Measurements from ENCODE around the gene NRF1. TPM values are rescaled to one million over a fixed set of nuclear protein-coding genes. Genes with fewer than 3 reads are reported as not detected.

NRF1 gene
- total RNA-seq, 1 experiment from 2014 or later, result 25.9 TPM

- Histone ChIP-seq H3K27ac (ENCODE audit: low read depth, low read length) (no peak overlapping the region), H3K9me3 (ENCODE audit: control insufficient read depth in 1 of 2, insufficient read depth in 1 of 2, low read depth in 1 of 2, low read length in 2 of 2) (no peaks in the 10 kb centered on the region), H3K4me3 (replicated peaks in 1 of 2; ENCODE audit: low read depth in 1 of 2, low read length in 2 of 2) (no peak overlapping the region), H3K4me1 (ENCODE audit: control insufficient read depth in 1 of 2, insufficient read depth in 2 of 2, low read length in 2 of 2) (no peaks in the 10 kb centered on the region), H3K27me3 (ENCODE audit: insufficient read depth, low read length) (no peaks in the 10 kb centered on the region), H3K4me2 (ENCODE audit: low read length) (no peak overlapping the region), H2AFZ (ENCODE audit: low read depth, low read length, poor library complexity, severe bottlenecking) (no peak overlapping the region), H3K36me3 (ENCODE audit: control insufficient read depth in 1 of 2, insufficient read depth in 2 of 2, low read length in 2 of 2) (no peaks in the 10 kb centered on the region; a peak in 1 of 4 replicates), H4K20me1 (ENCODE audit: insufficient read depth) (no peaks in the 10 kb centered on the region), H3K9me2 (ENCODE audit: insufficient read depth) (no peaks in the 10 kb centered on the region), H3K9ac (ENCODE audit: low read length) (no peak overlapping the region), H3K79me2 (ENCODE audit: insufficient read depth, low read length) (no peaks in the 10 kb centered on the region)
- no peak for DNase-seq (ENCODE audit: low read depth, low spot score)
- intact Hi-C loops (cut with micrococcal nuclease), result no loop called here
- CTCF ChIA-PET, result no interaction called here
- ATAC-seq, result no peak
- BruUV-seq (replicated peaks), result no TSS peak
- no peak for TF ChIP-seq CBX3 (IDR thresholded peaks at IDR 0.05; ENCODE audit: low read depth)
- no peak for TF ChIP-seq TCF7L2 (IDR thresholded peaks at IDR 0.05; ENCODE audit: borderline replicate concordance, extremely low read depth, insufficient read depth, insufficient read length)
- no peak for TF ChIP-seq FOSL1 (IDR thresholded peaks at IDR 0.05; ENCODE audit: low read depth)
- TF ChIP-seq ATF3 (IDR thresholded peaks at IDR 0.05), result no peak
- RAD21 ChIA-PET (ENCODE audit: low non-redundant PET in 1 of 2, low total read pairs in 2 of 2, uncharacterized antibody in 2 of 2, unreplicated experiment in 2 of 2), result no interaction called here
- POLR2A ChIA-PET, result no interaction called here
Observed at GRCh38 chr7:129750091-129750490, 138.6 kb downstream of the NRF1 start.

GRCh38 chr7:129750501-129750900 is 139.0 kb downstream of the NRF1 start:
- RAD21 ChIA-PET (ENCODE audit: low non-redundant PET in 1 of 2, low total read pairs in 2 of 2, uncharacterized antibody in 2 of 2, unreplicated experiment in 2 of 2), result no interaction called here

More at GRCh38 chr7:129750501-129750900, 139.0 kb downstream of the NRF1 start:
- intact Hi-C loops (cut with micrococcal nuclease), result no loop called here
- Histone ChIP-seq H2AFZ (ENCODE audit: low read depth, low read length, poor library complexity, severe bottlenecking) (no peak overlapping the region), H3K9me2 (ENCODE audit: insufficient read depth) (no peaks in the 10 kb centered on the region), H3K36me3 (ENCODE audit: control insufficient read depth in 1 of 2, insufficient read depth in 2 of 2, low read length in 2 of 2) (no peaks in the 10 kb centered on the region; a peak in 1 of 4 replicates), H3K27ac (ENCODE audit: low read depth, low read length) (no peak overlapping the region), H3K9ac (ENCODE audit: low read length) (no peak overlapping the region), H3K4me3 (replicated peaks in 1 of 2; ENCODE audit: low read depth in 1 of 2, low read length in 2 of 2) (no peak overlapping the region), H3K27me3 (ENCODE audit: insufficient read depth, low read length) (no peaks in the 10 kb centered on the region), H3K4me1 (ENCODE audit: control insufficient read depth in 1 of 2, insufficient read depth in 2 of 2, low read length in 2 of 2) (no peaks in the 10 kb centered on the region), H3K79me2 (ENCODE audit: insufficient read depth, low read length) (no peaks in the 10 kb centered on the region), H3K9me3 (ENCODE audit: control insufficient read depth in 1 of 2, insufficient read depth in 1 of 2, low read depth in 1 of 2, low read length in 2 of 2) (no peaks in the 10 kb centered on the region), H3K4me2 (ENCODE audit: low read length) (no peak overlapping the region), H4K20me1 (ENCODE audit: insufficient read depth) (no peaks in the 10 kb centered on the region)
- POLR2A ChIA-PET, result no interaction called here
- no peak for ATAC-seq
- CTCF ChIA-PET, result no interaction called here
- BruUV-seq (replicated peaks), result no TSS peak
- no peak for TF ChIP-seq POLR2A (IDR thresholded peaks at IDR 0.05; ENCODE audit: borderline replicate concordance, extremely low read depth, insufficient read depth, insufficient read length)
- TF ChIP-seq ATF3 (IDR thresholded peaks at IDR 0.05), result no peak
- DNase-seq (ENCODE audit: low read depth, low spot score), result no peak
